Panc1 (cell line): ENCODE results near the gene VRK3. TPM values are rescaled to one million over a fixed set of nuclear protein-coding genes. Genes with fewer than 3 reads are reported as not detected.

Experiments used
- ATAC-seq: fragments of 200-7000 bp; cut with Tn5 transposase; 2 replicates; pipeline ENCODE4 v1.9.1; 2020; ENCODE audit warnings: mild to moderate bottlenecking, moderate library complexity
- BruUV-seq: library from RNA; stranded (reverse); fragments of 400-500 nt; replicated peaks from 2 replicates; lab custom pipeline; 2021; lab: Mats Ljungman, UMichigan
- CTCF ChIA-PET: fragments of 300-600 bp; sonication (Branson Sonifier 250); formaldehyde crosslinking; loops from one replicate; lab custom pipeline; 2022; ENCODE audit warnings: antibody characterized with exemption; lab: Charles Lee
- POLR2A ChIA-PET: fragments of 300-600 bp; sonication (Branson Sonifier 250); formaldehyde crosslinking; loops from one replicate; lab custom pipeline; 2022; ENCODE audit warnings: antibody characterized with exemption; lab: Charles Lee
- DNase-seq: peaks from one replicate; pipeline ENCODE4 v3.0.0-alpha.2; 2010; ENCODE audit warnings: low read depth, low spot score
- H3K27ac ChIP-seq: 2 replicates; pipeline ENCODE4 v1.5.1; 2011; ENCODE audit warnings: mild to moderate bottlenecking, low read length, inconsistent platforms
- H3K27me3 ChIP-seq: fragments of 200-500 bp; sonication (Bioruptor generic); 2 replicates; pipeline ENCODE4 v1.6.0; 2014; ENCODE audit warnings: low read length, inconsistent platforms; ENCODE audit not compliant: control insufficient read depth, insufficient read depth
- H3K36me3 ChIP-seq: fragments of 200-500 bp; sonication (Bioruptor generic); 2 replicates; pipeline ENCODE4 v1.5.1; 2014; ENCODE audit warnings: inconsistent platforms, mild to moderate bottlenecking, low read length, moderate library complexity; ENCODE audit not compliant: control insufficient read depth, insufficient read depth
- H3K4me1 ChIP-seq: 2 replicates; pipeline ENCODE4 v1.5.1; 2011; ENCODE audit warnings: inconsistent platforms, mild to moderate bottlenecking, low read length, moderate library complexity; ENCODE audit not compliant: control insufficient read depth, insufficient read depth
- H3K4me3 ChIP-seq, 2 experiments: 2 replicates each; pipeline ENCODE4 v1.5.1; 2011 to 2012; ENCODE audit warnings: low read depth in 2 of 2, low read length in 2 of 2, mild to moderate bottlenecking in 2 of 2, inconsistent platforms in 1 of 2, moderate library complexity in 1 of 2
- H3K9me3 ChIP-seq: fragments of 200-500 bp; sonication (Bioruptor generic); 2 replicates; pipeline ENCODE4 v1.5.1; 2014; ENCODE audit warnings: low read depth, mild to moderate bottlenecking, inconsistent platforms, low read length, moderate library complexity; ENCODE audit not compliant: control insufficient read depth, insufficient read depth
- POLR2AphosphoS5 ChIP-seq: IDR thresholded peaks from 2 replicates; pipeline ENCODE4 v1.6.1; 2012; ENCODE audit warnings: mild to moderate bottlenecking, low read depth, low read length, moderate library complexity
- SIN3A ChIP-seq: IDR thresholded peaks from 2 replicates; pipeline ENCODE4 v1.6.1; 2012; ENCODE audit warnings: low read depth, mild to moderate bottlenecking, low read length, moderate library complexity, borderline replicate concordance; ENCODE audit not compliant: insufficient read depth
- TCF7L2 ChIP-seq: IDR thresholded peaks from 2 replicates; pipeline ENCODE4 v1.6.1; 2011; ENCODE audit warnings: mild to moderate bottlenecking, low read depth, low read length, inconsistent platforms
- in situ Hi-C: cut with HindIII; loops from 2 replicates; pipeline ENCODE4 v1.10.0; 2016; ENCODE audit warnings: low sequenced_read_pairs, low pct_unique_long_range_greater_than_20kb
- intact Hi-C: fragments of 100-400 bp; cut with micrococcal nuclease; formaldehyde crosslinking; loops from one replicate; pipeline ENCODE4 v1.10.0; 2022; ENCODE audit not compliant: unreplicated experiment
- total RNA-seq: library from RNA; stranded (reverse); gene quantifications from one replicate; pipeline ENCODE4 v1.2.1, GENCODE V29; 2021; ENCODE audit not compliant: unreplicated experiment
- TF ChIP-seq, protein P1 (sequence below): fragments of 450-650 bp; IDR thresholded peaks from 2 replicates; pipeline ENCODE4 v1.5.1; 2017; ENCODE audit warnings: mild to moderate bottlenecking
- TF ChIP-seq, protein P2 (sequence below), 2 experiments: IDR thresholded peaks; 2 replicates each; pipeline ENCODE4 v1.6.1; 2011 to 2012; ENCODE audit warnings: low read depth in 2 of 2, control low read depth in 1 of 2, low read length in 1 of 2, mild to moderate bottlenecking in 1 of 2, moderate library complexity in 1 of 2; ENCODE audit not compliant: insufficient read depth in 1 of 2

Gene VRK3
- total RNA-seq, 1 experiment from 2014 or later = 32.6 TPM

GRCh38 chr19:50058425-50058824 is 33.3 kb upstream of the VRK3 start:
- DNase-seq (no peak), ATAC-seq (no peak)
- H3K27ac ChIP-seq = no peak overlapping the region
- peaks cover 18% of the 10 kb centered on the region for H3K9me3 ChIP-seq
- ChIA-PET POLR2A (no interaction called here), CTCF (no interaction called here)
- in situ Hi-C loops = no loop called here
- no peak overlapping the region for H3K4me3 ChIP-seq
- intact Hi-C loops = no loop called here
- no peak for TF ChIP-seq SIN3A
- TF ChIP-seq, protein P1, sequence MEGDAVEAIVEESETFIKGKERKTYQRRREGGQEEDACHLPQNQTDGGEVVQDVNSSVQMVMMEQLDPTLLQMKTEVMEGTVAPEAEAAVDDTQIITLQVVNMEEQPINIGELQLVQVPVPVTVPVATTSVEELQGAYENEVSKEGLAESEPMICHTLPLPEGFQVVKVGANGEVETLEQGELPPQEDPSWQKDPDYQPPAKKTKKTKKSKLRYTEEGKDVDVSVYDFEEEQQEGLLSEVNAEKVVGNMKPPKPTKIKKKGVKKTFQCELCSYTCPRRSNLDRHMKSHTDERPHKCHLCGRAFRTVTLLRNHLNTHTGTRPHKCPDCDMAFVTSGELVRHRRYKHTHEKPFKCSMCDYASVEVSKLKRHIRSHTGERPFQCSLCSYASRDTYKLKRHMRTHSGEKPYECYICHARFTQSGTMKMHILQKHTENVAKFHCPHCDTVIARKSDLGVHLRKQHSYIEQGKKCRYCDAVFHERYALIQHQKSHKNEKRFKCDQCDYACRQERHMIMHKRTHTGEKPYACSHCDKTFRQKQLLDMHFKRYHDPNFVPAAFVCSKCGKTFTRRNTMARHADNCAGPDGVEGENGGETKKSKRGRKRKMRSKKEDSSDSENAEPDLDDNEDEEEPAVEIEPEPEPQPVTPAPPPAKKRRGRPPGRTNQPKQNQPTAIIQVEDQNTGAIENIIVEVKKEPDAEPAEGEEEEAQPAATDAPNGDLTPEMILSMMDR = no peak
- no peak for TF ChIP-seq TCF7L2
- TF ChIP-seq, protein P2, sequence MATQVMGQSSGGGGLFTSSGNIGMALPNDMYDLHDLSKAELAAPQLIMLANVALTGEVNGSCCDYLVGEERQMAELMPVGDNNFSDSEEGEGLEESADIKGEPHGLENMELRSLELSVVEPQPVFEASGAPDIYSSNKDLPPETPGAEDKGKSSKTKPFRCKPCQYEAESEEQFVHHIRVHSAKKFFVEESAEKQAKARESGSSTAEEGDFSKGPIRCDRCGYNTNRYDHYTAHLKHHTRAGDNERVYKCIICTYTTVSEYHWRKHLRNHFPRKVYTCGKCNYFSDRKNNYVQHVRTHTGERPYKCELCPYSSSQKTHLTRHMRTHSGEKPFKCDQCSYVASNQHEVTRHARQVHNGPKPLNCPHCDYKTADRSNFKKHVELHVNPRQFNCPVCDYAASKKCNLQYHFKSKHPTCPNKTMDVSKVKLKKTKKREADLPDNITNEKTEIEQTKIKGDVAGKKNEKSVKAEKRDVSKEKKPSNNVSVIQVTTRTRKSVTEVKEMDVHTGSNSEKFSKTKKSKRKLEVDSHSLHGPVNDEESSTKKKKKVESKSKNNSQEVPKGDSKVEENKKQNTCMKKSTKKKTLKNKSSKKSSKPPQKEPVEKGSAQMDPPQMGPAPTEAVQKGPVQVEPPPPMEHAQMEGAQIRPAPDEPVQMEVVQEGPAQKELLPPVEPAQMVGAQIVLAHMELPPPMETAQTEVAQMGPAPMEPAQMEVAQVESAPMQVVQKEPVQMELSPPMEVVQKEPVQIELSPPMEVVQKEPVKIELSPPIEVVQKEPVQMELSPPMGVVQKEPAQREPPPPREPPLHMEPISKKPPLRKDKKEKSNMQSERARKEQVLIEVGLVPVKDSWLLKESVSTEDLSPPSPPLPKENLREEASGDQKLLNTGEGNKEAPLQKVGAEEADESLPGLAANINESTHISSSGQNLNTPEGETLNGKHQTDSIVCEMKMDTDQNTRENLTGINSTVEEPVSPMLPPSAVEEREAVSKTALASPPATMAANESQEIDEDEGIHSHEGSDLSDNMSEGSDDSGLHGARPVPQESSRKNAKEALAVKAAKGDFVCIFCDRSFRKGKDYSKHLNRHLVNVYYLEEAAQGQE (IDR thresholded peaks at IDR 0.05; ENCODE audit: insufficient read depth in 1 of 2, low read depth in 2 of 2, low read length in 1 of 2) = no peak
- TF ChIP-seq POLR2AphosphoS5 = no peak
- no peaks in the 10 kb centered on the region for H3K4me1 ChIP-seq
- no TSS peak for BruUV-seq
- no peaks in the 10 kb centered on the region for H3K27me3 ChIP-seq
- H3K36me3 ChIP-seq = no peaks in the 10 kb centered on the region

DNA sequence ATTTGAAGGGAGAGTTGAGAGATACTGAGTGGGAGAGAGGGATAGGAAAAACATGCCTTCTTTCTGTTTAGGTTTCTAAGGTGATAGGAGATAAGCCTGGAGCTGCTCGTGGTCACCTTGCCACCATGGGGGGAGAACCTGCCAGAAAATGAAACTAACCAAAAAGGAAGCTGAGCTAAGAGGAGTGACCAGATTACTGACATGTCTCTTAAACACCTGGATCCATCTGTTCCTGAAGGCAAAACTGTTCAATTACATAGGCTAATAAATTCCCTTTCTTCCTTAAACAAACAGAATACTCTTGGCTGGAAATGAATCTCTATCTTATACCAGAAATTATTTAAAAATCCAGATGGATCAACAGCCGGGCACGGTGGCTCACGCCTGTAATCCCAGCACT is 27.9 kb upstream of the VRK3 start:
- no TSS peak for BruUV-seq
- ATAC-seq = no peak
- POLR2A ChIA-PET = interaction anchor here (0.6 kb wide), 1 partner anchor 14 kb away, joined by 4 read pairs; no protein-coding TSS in a partner anchor
- no peaks in the 10 kb centered on the region for H3K27me3 ChIP-seq
- peaks cover 4% of the 10 kb centered on the region; the same call in 1 of the 2 replicates for H3K9me3 ChIP-seq
- no peaks in the 10 kb centered on the region for H3K4me1 ChIP-seq
- TF ChIP-seq TCF7L2 (no peak), POLR2AphosphoS5 (no peak), SIN3A (no peak)
- TF ChIP-seq, protein P1 = no peak
- TF ChIP-seq, protein P2 (IDR thresholded peaks at IDR 0.05; ENCODE audit: insufficient read depth in 1 of 2, low read depth in 2 of 2, low read length in 1 of 2) = no peak
- CTCF ChIA-PET = interaction anchor here (0.5 kb wide), 1 partner anchor 438 kb away, joined by 7 read pairs; no protein-coding TSS in a partner anchor
- no peak overlapping the region for H3K27ac ChIP-seq
- in situ Hi-C loops (no loop called here), intact Hi-C loops (no loop called here)
- H3K36me3 ChIP-seq = no peaks in the 10 kb centered on the region
- no peak for DNase-seq
- H3K4me3 ChIP-seq = no peak overlapping the region
